Measurements from ENCODE around the gene DDN. TPM values are rescaled to one million over a fixed set of nuclear protein-coding genes. Genes with fewer than 3 reads are reported as not detected.

DDN gene
- total and polyA plus RNA-seq, 2 donors from 2014 or later, result 27.0 TPM; not detected in 1

GRCh38 chr12:48954061-48954460 lies 45.1 kb downstream of the DDN start:
- Histone ChIP-seq H3K4me1 (ENCODE audit: control insufficient read depth in 2 of 3, insufficient read depth in 2 of 3, low read depth in 1 of 3, low read length in 3 of 3) (peaks cover 6 to 12% (median 10%) of the 10 kb centered on the region in 3 donors), H3K4me3 (ENCODE audit: low read length in 3 of 3) (no peak overlapping the region), H3K9me3 (ENCODE audit: control insufficient read depth in 2 of 3, insufficient read depth in 1 of 3, low read length in 3 of 3) (no peaks in the 10 kb centered on the region), H3K27ac (ENCODE audit: low read depth in 2 of 2, low read length in 2 of 2) (no peak overlapping the region), H3K36me3 (ENCODE audit: control insufficient read depth in 2 of 3, insufficient read depth in 3 of 3, low read length in 3 of 3) (peaks cover 0 to 11% (median 0%) of the 10 kb centered on the region in 3 donors), H3K27me3 (ENCODE audit: control insufficient read depth, insufficient read depth, low read length) (no peaks in the 10 kb centered on the region), H3K9ac (ENCODE audit: low read length in 3 of 3) (no peak overlapping the region)
- DNase-seq (no peak), FAIRE-seq (no peak)
- no peak for TF ChIP-seq CTCF (IDR thresholded peaks at IDR 0.05; ENCODE audit: borderline replicate concordance, extremely low read depth, insufficient read depth)
- intact Hi-C loops (cut with DNase I), result no loop called here

GRCh38 chr12:48952691-48953090 lies 46.5 kb downstream of the DDN start:
- TF ChIP-seq CTCF (IDR thresholded peaks at IDR 0.05; ENCODE audit: borderline replicate concordance, extremely low read depth, insufficient read depth), result no peak
- Histone ChIP-seq H3K9me3 (ENCODE audit: control insufficient read depth in 2 of 3, insufficient read depth in 1 of 3, low read length in 3 of 3) (no peaks in the 10 kb centered on the region), H3K4me1 (ENCODE audit: control insufficient read depth in 2 of 3, insufficient read depth in 2 of 3, low read depth in 1 of 3, low read length in 3 of 3) (peaks cover 4 to 9% (median 6%) of the 10 kb centered on the region in 3 donors), H3K36me3 (ENCODE audit: control insufficient read depth in 2 of 3, insufficient read depth in 3 of 3, low read length in 3 of 3) (peaks cover 0 to 11% (median 0%) of the 10 kb centered on the region in 3 donors), H3K4me3 (ENCODE audit: low read length in 3 of 3) (no peak overlapping the region), H3K27me3 (ENCODE audit: control insufficient read depth, insufficient read depth, low read length) (no peaks in the 10 kb centered on the region), H3K27ac (ENCODE audit: low read depth in 2 of 2, low read length in 2 of 2) (no peak overlapping the region), H3K9ac (ENCODE audit: low read length in 3 of 3) (no peak overlapping the region)
- DNase-seq (no peak), FAIRE-seq (no peak)
- intact Hi-C loops (cut with DNase I), result no loop called here

GRCh38 chr12:48947727-48948126 lies 51.4 kb downstream of the DDN start:
- peak in 1 of 5 donors; percentile 2 for DNase-seq

More at GRCh38 chr12:48947727-48948126, 51.4 kb downstream of the DDN start:
- TF ChIP-seq CTCF (IDR thresholded peaks at IDR 0.05; ENCODE audit: borderline replicate concordance, extremely low read depth, insufficient read depth), result no peak
- Histone ChIP-seq H3K4me3 (ENCODE audit: low read length in 3 of 3) (no peak overlapping the region), H3K9ac (ENCODE audit: low read length in 3 of 3) (no peak overlapping the region), H3K4me1 (ENCODE audit: control insufficient read depth in 2 of 3, insufficient read depth in 2 of 3, low read depth in 1 of 3, low read length in 3 of 3) (peaks cover 0 to 2% (median 0%) of the 10 kb centered on the region in 3 donors), H3K27ac (ENCODE audit: low read depth in 2 of 2, low read length in 2 of 2) (no peak overlapping the region), H3K9me3 (ENCODE audit: control insufficient read depth in 2 of 3, insufficient read depth in 1 of 3, low read length in 3 of 3) (no peaks in the 10 kb centered on the region), H3K27me3 (ENCODE audit: control insufficient read depth, insufficient read depth, low read length) (no peaks in the 10 kb centered on the region), H3K36me3 (ENCODE audit: control insufficient read depth in 2 of 3, insufficient read depth in 3 of 3, low read length in 3 of 3) (peaks cover 0 to 5% (median 2%) of the 10 kb centered on the region in 3 donors)
- intact Hi-C loops (cut with DNase I), result no loop called here
- FAIRE-seq, result no peak
